IMR-90 (cell line): ENCODE data around the gene LRTM1. TPM values are rescaled to one million over a fixed set of nuclear protein-coding genes. Genes with fewer than 3 reads are reported as not detected.

ENCODE experiments used
- ATAC-seq: fragments of 200-7000 bp; cut with Tn5 transposase; 2 replicates; pipeline ENCODE4 v1.9.1; 2020; ENCODE audit warnings: low read depth, mild to moderate bottlenecking, moderate library complexity
- BruUV-seq: library from RNA; stranded (reverse); fragments of 400-500 nt; replicated peaks from 2 replicates; lab custom pipeline; 2021; lab: Mats Ljungman, UMichigan
- CTCF ChIA-PET: fragments of 300-600 bp; formaldehyde crosslinking; extraction: SDS; loops from one replicate; lab custom pipeline; 2021; ENCODE audit warnings: antibody characterized with exemption; lab: Yijun Ruan, JAX
- POLR2A ChIA-PET: fragments of 300-600 bp; sonication (Branson Sonifier 250); formaldehyde crosslinking; loops from one replicate; lab custom pipeline; 2022; ENCODE audit warnings: antibody characterized with exemption; ENCODE audit not compliant: unreplicated experiment; lab: Charles Lee
- DNase-seq: peaks from one replicate; pipeline ENCODE4 v3.0.0; 2013
- H2AFZ ChIP-seq: replicated peaks from 2 replicates; pipeline ENCODE3; 2013; ENCODE audit warnings: low read length, mild to moderate bottlenecking; ENCODE audit not compliant: poor library complexity
- H2AK5ac ChIP-seq: 2 replicates; pipeline ENCODE4 v1.6.1; 2013; ENCODE audit warnings: low read depth, low read length, inconsistent platforms
- H2AK9ac ChIP-seq: replicated peaks from 2 replicates; pipeline ENCODE3; 2013; ENCODE audit warnings: mild to moderate bottlenecking, low read depth, low read length, moderate library complexity; ENCODE audit not compliant: poor library complexity
- H2BK120ac ChIP-seq: 2 replicates; pipeline ENCODE4 v1.6.1; 2013; ENCODE audit warnings: low read depth, low read length, inconsistent platforms
- H2BK15ac ChIP-seq: 3 replicates; pipeline ENCODE4 v1.6.1; 2013; ENCODE audit warnings: low read depth, low read length, inconsistent platforms
- H2BK20ac ChIP-seq: 2 replicates; pipeline ENCODE4 v1.6.1; 2013; ENCODE audit warnings: low read depth, mild to moderate bottlenecking, inconsistent platforms, low read length, moderate library complexity
- H2BK5ac ChIP-seq: 2 replicates; pipeline ENCODE4 v1.6.1; 2013; ENCODE audit warnings: mild to moderate bottlenecking, low read depth, low read length, inconsistent platforms; ENCODE audit not compliant: poor library complexity, severe bottlenecking
- H3K14ac ChIP-seq: replicated peaks from 2 replicates; pipeline ENCODE4 v1.6.1; 2013; ENCODE audit warnings: low read depth, low read length, inconsistent platforms
- H3K18ac ChIP-seq: 2 replicates; pipeline ENCODE4 v1.6.1; 2013; ENCODE audit warnings: low read depth, low read length, control low read depth
- H3K23ac ChIP-seq: 2 replicates; pipeline ENCODE4 v1.6.1; 2013; ENCODE audit warnings: low read depth, low read length, inconsistent platforms
- H3K27ac ChIP-seq: 2 replicates; pipeline ENCODE4 v1.5.1; 2013; ENCODE audit warnings: mild to moderate bottlenecking, control low read depth, low read length; ENCODE audit not compliant: insufficient read depth
- H3K27me3 ChIP-seq: 2 replicates; pipeline ENCODE4 v1.6.1; 2013; ENCODE audit warnings: low read length; ENCODE audit not compliant: control insufficient read depth, insufficient read depth
- H3K36me3 ChIP-seq: 2 replicates; pipeline ENCODE4 v1.6.1; 2013; ENCODE audit warnings: low read length, mixed read lengths; ENCODE audit not compliant: control insufficient read depth, insufficient read depth
- H3K4ac ChIP-seq: 2 replicates; pipeline ENCODE4 v1.6.1; 2013; ENCODE audit warnings: low read depth, low read length, inconsistent platforms
- H3K4me1 ChIP-seq: 2 replicates; pipeline ENCODE4 v1.6.1; 2013; ENCODE audit warnings: low read length, mixed read lengths; ENCODE audit not compliant: control insufficient read depth, insufficient read depth
- H3K4me2 ChIP-seq: 2 replicates; pipeline ENCODE4 v1.6.1; 2013; ENCODE audit warnings: low read depth, mild to moderate bottlenecking, control low read depth, low read length, moderate library complexity
- H3K4me3 ChIP-seq: 2 replicates; pipeline ENCODE4 v1.5.1; 2013; ENCODE audit warnings: low read depth, mild to moderate bottlenecking, control low read depth, low read length, moderate library complexity; ENCODE audit not compliant: insufficient read depth
- H3K56ac ChIP-seq: 2 replicates; pipeline ENCODE4 v1.6.1; 2013; ENCODE audit warnings: low read length, inconsistent platforms; ENCODE audit not compliant: insufficient read depth; ENCODE audit errors: extremely low read depth
- H3K79me1 ChIP-seq, 2 experiments: 2 replicates each; pipeline ENCODE4 v1.6.1; 2013; ENCODE audit warnings: low read length in 2 of 2, inconsistent platforms in 1 of 2, low read depth in 1 of 2
- H3K9ac ChIP-seq: 2 replicates; pipeline ENCODE4 v1.6.1; 2013; ENCODE audit warnings: low read depth, low read length, control low read depth
- H3K9me1 ChIP-seq: 2 replicates; pipeline ENCODE4 v1.6.1; 2013; ENCODE audit warnings: low read length, inconsistent platforms; ENCODE audit not compliant: insufficient read depth
- H3K9me3 ChIP-seq: 2 replicates; pipeline ENCODE4 v1.6.1; 2013; ENCODE audit warnings: low read length; ENCODE audit not compliant: control insufficient read depth, insufficient read depth
- H4K20me1 ChIP-seq: 2 replicates; pipeline ENCODE4 v1.6.1; 2013; ENCODE audit warnings: low read length, inconsistent platforms; ENCODE audit not compliant: insufficient read depth
- H4K5ac ChIP-seq: 2 replicates; pipeline ENCODE4 v1.6.1; 2013; ENCODE audit warnings: mild to moderate bottlenecking, low read depth, low read length, control low read depth
- H4K8ac ChIP-seq, 2 experiments: 2 replicates each; pipeline ENCODE4 v1.6.1; 2013; ENCODE audit warnings: low read depth in 2 of 2, low read length in 2 of 2, control low read depth in 1 of 2, inconsistent platforms in 1 of 2
- H4K91ac ChIP-seq: 2 replicates; pipeline ENCODE4 v1.6.1; 2013; ENCODE audit warnings: low read depth, low read length, inconsistent platforms; ENCODE audit not compliant: insufficient read depth
- BHLHE40 ChIP-seq: fragments of 150-350 bp; IDR thresholded peaks from 2 replicates; pipeline ENCODE4 v1.6.1; 2016; ENCODE audit warnings: mild to moderate bottlenecking, low read depth, low read length
- CEBPB ChIP-seq: IDR thresholded peaks from 2 replicates; pipeline ENCODE4 v1.6.1; 2012; ENCODE audit warnings: low read depth, low read length, improper control_type of control experiment
- CHD1 ChIP-seq: IDR thresholded peaks from 2 replicates; pipeline ENCODE4 v1.6.1; 2012; ENCODE audit warnings: low read depth, low read length, improper control_type of control experiment
- CTCF ChIP-seq: conservative IDR thresholded peaks from 2 replicates; pipeline ENCODE4 v1.5.1; 2012; ENCODE audit warnings: mild to moderate bottlenecking, low read depth, low read length, improper control_type of control experiment
- ELK1 ChIP-seq: fragments of 150-350 bp; IDR thresholded peaks from 2 replicates; pipeline ENCODE4 v1.6.1; 2016; ENCODE audit warnings: low read depth, mild to moderate bottlenecking, low read length, moderate library complexity, borderline replicate concordance
- FOS ChIP-seq: fragments of 150-350 bp; IDR thresholded peaks from 2 replicates; pipeline ENCODE4 v1.6.1; 2016; ENCODE audit warnings: low read depth, low read length
- MAFK ChIP-seq: IDR thresholded peaks from 2 replicates; pipeline ENCODE4 v1.6.1; 2012; ENCODE audit warnings: low read depth, low read length, improper control_type of control experiment
- MAZ ChIP-seq: IDR thresholded peaks from 2 replicates; pipeline ENCODE4 v1.6.1; 2012; ENCODE audit warnings: low read depth, mild to moderate bottlenecking, low read length, improper control_type of control experiment, moderate library complexity, borderline replicate concordance
- MXI1 ChIP-seq: IDR thresholded peaks from 2 replicates; pipeline ENCODE4 v1.6.1; 2012; ENCODE audit warnings: low read depth, mild to moderate bottlenecking, low read length, moderate library complexity, borderline replicate concordance
- NFE2L2 ChIP-seq: fragments of 150-350 bp; IDR thresholded peaks from 2 replicates; pipeline ENCODE4 v1.6.1; 2016; ENCODE audit warnings: low read depth, mild to moderate bottlenecking, low read length
- POLR2A ChIP-seq: IDR thresholded peaks from 2 replicates; pipeline ENCODE4 v1.6.1; 2012; ENCODE audit warnings: mild to moderate bottlenecking, low read depth, low read length
- RAD21 ChIP-seq: IDR thresholded peaks from 2 replicates; pipeline ENCODE4 v1.6.1; 2012; ENCODE audit warnings: low read length, improper control_type of control experiment
- RCOR1 ChIP-seq: IDR thresholded peaks from 2 replicates; pipeline ENCODE4 v1.6.1; 2012; ENCODE audit warnings: mild to moderate bottlenecking, low read length, improper control_type of control experiment; ENCODE audit not compliant: insufficient replicate concordance
- RFX5 ChIP-seq: IDR thresholded peaks from 2 replicates; pipeline ENCODE4 v1.8.0; 2012; ENCODE audit warnings: low read depth, mild to moderate bottlenecking, low read length, moderate library complexity
- SMC3 ChIP-seq: fragments of 150-350 bp; IDR thresholded peaks from 2 replicates; pipeline ENCODE4 v1.6.1; 2016; ENCODE audit warnings: low read depth, mild to moderate bottlenecking, antibody characterized with exemption, low read length, moderate library complexity
- USF2 ChIP-seq: fragments of 150-350 bp; IDR thresholded peaks from 2 replicates; pipeline ENCODE4 v1.6.1; 2017; ENCODE audit warnings: mild to moderate bottlenecking, antibody characterized with exemption, low read length, low read depth
- WGBS, 2 experiments: methylation state at CpG; one replicate each; pipeline versions ENCODE4 v1.1.5 to v1.1.7; 2013; ENCODE audit warnings: missing lambda C conversion rate in 2 of 2; ENCODE audit not compliant: insufficient read length in 1 of 2; ENCODE audit errors: extremely low coverage in 2 of 2; 5-methylcytosine and 5-hydroxymethylcytosine counted together
- dilution Hi-C: fragments of 300-500 bp; cut with HindIII; formaldehyde crosslinking; loops from one replicate; pipeline ENCODE4 v1.14.3; 2018; ENCODE audit warnings: low sequenced_read_pairs; ENCODE audit not compliant: unreplicated experiment
- in situ Hi-C: fragments of 300-500 bp; cut with MboI; formaldehyde crosslinking; loops from 3 replicates; pipeline ENCODE4 v1.14.3; 2019; ENCODE audit warnings: low sequenced_read_pairs, inconsistent platforms, mixed read lengths
- intact Hi-C: fragments of 100-400 bp; cut with micrococcal nuclease; formaldehyde crosslinking; loops from 2 replicates; pipeline ENCODE4 v1.10.0; 2022
- polyA plus RNA-seq, 3 experiments: library from polyadenylated mRNA; depleted of rRNA; stranded (reverse); fragments of >200 nt; gene quantifications; 2 replicates each; pipeline ENCODE4 v1.2.3, GENCODE V29; 2012; ENCODE audit warnings: low replicate concordance in 1 of 3
- total RNA-seq: library from RNA; depleted of rRNA; stranded (reverse); fragments of >200 nt; gene quantifications from 2 replicates; pipeline ENCODE4 v1.2.3, GENCODE V29; 2012

LRTM1 gene
- total and polyA plus RNA-seq, 2 of the 4 experiments (the other 2 are of a cell fraction), result not detected

- no peak overlapping the region for H2AK9ac ChIP-seq
- no peak overlapping the region for H3K56ac ChIP-seq
- no peak overlapping the region for H2BK5ac ChIP-seq
- no peak overlapping the region for H4K8ac ChIP-seq
- no peaks in the 10 kb centered on the region for H4K20me1 ChIP-seq
- H2AK5ac ChIP-seq, result no peak overlapping the region
- no peak overlapping the region for H2BK15ac ChIP-seq
- ChIA-PET CTCF (interaction anchor here (0.6 kb wide), 1 partner anchor 280 kb away, joined by 3 read pairs; no protein-coding TSS in a partner anchor), POLR2A (no interaction called here)
- H3K23ac ChIP-seq, result no peak overlapping the region
- intact Hi-C loops (no loop called here), in situ Hi-C loops (no loop called here), dilution Hi-C loops (no loop called here)
- WGBS, 2 experiments, result no CpG with 5 or more reads among the region's 3 CpGs
- DNase-seq, result no peak
- no peak overlapping the region for H3K4ac ChIP-seq
- no peak for ATAC-seq
- H3K9me3 ChIP-seq, result no peaks in the 10 kb centered on the region
- no peak overlapping the region for H4K91ac ChIP-seq
- H3K9me1 ChIP-seq, result no peaks in the 10 kb centered on the region
- H3K14ac ChIP-seq, result no peak overlapping the region
- no peak overlapping the region for H4K5ac ChIP-seq
- H3K27ac ChIP-seq, result no peak overlapping the region
- no peaks in the 10 kb centered on the region for H3K79me1 ChIP-seq
- no peak for TF ChIP-seq FOS
- TF ChIP-seq MAFK, result no peak
- TF ChIP-seq CEBPB, result no peak
- no peak for TF ChIP-seq RCOR1
- TF ChIP-seq RAD21, result no peak
- no peak for TF ChIP-seq MXI1
- no peak for TF ChIP-seq POLR2A
- TF ChIP-seq ELK1, result no peak
- TF ChIP-seq BHLHE40, result no peak
- TF ChIP-seq SMC3, result no peak
- no peak for TF ChIP-seq NFE2L2
- TF ChIP-seq CTCF, result no peak
- no peak for TF ChIP-seq USF2
- TF ChIP-seq RFX5, result no peak
- TF ChIP-seq CHD1, result no peak
- TF ChIP-seq MAZ, result no peak
- no peak overlapping the region for H2AFZ ChIP-seq
- no peak overlapping the region for H3K18ac ChIP-seq
- H3K27me3 ChIP-seq, result no peaks in the 10 kb centered on the region
- no peak overlapping the region for H2BK120ac ChIP-seq
- no TSS peak for BruUV-seq
- H3K36me3 ChIP-seq, result no peaks in the 10 kb centered on the region
- no peak overlapping the region for H3K4me3 ChIP-seq
- H3K9ac ChIP-seq, result no peak overlapping the region
- H2BK20ac ChIP-seq, result no peak overlapping the region
- no peaks in the 10 kb centered on the region for H3K4me1 ChIP-seq
- no peak overlapping the region for H3K4me2 ChIP-seq
These were observed 8.0 kb upstream of the LRTM1 start for GRCh38 chr3:54935869-54936268.
